Hematopoietic multipotent progenitor cell treated with erythropoietin and hydrocortisone succinate and interleukin-3 and kit ligand, for 17 days (in vitro differentiated cells): Measurements from ENCODE around the gene IL4.

Experiments
- DNase-seq: peaks from one replicate; pipeline ENCODE4 v3.0.0-alpha.2; 2015; ENCODE audit warnings: low spot score

The IL4 gene

DNA sequence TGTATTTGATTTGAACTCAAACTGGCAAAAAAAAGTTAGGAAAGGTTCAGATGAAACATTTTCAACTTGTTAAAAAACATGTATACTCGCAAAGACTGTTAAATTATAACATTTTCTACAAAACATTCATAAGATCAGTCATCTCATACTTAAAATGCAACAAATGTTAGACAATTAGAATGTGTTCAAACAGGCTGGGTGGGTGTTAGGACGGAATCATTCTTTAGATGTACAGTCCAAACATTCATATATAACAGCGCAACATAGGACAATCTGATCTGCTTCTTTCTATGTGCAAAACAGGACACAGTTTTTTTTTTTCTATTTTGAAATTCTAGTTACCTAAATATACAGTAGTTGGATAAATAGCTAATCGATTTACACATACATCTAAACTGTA, 22.2 kb downstream of the IL4 start:
- DNase-seq = no peak

DNA sequence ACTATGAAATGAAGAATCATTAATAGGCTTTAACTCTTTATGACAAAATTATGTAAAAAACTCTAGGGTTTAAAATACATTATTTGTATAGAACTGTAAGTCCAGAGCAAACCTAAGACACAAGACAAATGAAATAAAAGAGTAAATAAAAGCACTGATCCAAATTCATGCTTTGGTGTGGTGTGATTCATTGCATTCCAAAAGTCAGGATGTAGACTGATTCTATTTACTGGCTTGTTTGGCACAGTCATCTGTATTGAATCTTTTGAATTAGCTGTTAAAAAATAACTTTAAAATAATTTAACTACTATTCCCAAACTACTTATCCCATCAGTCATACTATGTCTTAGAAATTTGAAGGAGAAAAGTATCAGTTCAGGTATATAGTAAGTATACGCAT, 31.1 kb downstream of the IL4 start:
- no peak for DNase-seq

DNA sequence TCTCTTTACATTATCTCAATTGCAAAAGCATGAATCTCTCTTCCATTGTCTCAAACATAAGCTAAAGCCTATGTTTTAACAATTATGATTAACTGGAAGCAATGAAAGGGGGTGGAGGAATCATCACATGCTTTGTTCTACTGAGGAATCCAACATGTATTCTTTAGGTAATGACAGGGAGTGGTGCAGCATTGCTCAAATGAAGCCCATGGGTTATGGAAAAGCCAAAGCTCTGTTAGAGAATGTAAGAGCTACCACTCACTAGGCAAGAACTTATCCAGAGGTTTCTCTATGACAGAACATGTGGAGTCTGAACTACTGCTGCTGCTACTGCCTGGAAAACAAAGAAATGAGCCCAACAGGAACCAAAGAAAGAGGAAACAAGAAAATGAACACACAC, 34.9 kb downstream of the IL4 start:
- DNase-seq = no peak

DNA sequence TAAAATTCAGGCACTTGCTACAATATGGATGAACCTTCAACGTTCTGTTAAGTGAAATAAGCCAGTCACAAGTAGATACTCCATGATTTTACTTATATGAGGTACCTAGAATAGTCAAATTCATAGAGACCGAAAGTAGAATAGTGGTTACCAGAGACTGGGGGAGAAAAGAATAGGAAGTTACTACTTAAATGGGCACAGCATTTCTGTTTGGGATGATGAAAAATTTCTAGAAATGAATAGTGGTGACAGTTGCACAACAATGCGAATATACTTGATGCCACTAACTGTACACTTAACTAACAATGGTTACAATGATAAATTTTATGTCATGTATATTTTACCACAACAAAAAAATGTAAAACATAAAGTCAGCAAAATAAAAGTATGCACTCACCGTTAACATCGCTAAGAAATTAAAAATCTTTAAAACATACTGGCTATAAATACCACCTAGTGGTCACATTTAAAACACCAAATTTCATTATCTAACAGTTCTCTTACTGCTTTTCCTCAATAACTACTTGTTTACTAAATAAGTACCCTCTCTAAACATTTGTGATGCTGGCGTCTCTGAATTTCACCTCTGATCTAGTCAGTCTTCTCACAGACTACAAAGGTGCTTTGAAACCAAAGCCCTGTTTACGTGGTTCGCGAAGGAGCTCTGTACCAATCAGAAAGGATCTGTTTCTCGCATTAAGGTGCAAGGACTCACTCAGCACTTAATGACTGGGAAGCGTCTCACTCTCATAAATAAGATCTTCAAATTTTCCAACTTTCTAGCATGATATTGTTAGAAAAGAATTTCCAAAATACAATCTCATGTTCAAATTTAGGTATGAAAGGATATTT, 40.9 kb downstream of the IL4 start:
- peak; percentile 39 for DNase-seq

DNA sequence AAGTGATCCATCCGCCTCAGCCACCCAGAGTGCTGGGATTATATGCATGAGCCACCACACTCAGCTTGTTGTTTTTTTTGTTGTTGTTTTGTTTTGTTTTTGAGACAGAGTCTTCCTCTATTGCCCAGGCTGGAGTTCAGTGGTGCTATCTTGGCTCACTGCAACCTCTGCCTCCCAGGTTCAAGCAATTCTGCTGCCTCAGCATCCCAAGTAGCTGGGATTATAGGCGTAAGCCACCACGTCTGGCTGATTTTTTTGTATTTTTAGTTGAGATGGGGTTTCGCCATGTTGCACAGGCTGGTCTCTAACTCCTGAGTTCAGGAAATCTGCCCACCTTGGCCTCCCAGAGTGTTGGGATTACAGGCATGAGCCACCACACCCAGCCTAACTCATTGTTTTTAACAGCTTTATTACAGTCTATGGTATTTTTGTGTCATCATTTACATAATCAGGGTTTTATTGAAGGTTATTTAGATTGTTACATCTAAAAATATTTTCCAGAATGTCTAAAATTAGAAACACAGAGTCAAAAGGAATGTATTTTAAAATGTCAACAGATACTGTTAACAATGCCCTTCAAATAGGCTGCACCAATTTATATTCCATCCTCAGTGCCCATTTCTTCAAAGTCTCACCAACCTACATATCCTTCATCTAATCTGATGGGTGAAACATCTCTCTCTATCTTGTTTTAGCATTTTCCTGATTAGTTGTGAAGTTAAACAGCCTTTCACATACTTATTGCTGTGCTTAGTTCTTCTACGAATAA, 44.9 kb downstream of the IL4 start:
- DNase-seq = no peak

DNA sequence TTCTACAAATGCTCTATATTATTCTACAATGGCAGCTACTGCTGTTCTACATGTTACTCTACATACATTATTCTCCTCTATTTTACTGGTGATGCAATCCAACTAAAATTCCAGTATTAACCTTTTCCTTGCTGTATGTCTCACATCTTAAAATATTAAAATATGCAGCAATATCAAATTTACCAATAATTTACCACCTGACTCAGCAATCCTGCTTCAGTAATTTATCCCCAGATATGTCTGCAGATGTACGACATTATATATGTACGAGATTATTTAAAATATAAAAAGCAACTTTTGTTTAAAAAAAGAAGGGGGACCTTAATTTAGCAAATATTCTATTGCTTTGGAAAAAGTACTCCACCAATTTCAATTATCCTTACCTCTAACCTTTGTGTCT, 52.0 kb downstream of the IL4 start:
- DNase-seq = no peak

DNA sequence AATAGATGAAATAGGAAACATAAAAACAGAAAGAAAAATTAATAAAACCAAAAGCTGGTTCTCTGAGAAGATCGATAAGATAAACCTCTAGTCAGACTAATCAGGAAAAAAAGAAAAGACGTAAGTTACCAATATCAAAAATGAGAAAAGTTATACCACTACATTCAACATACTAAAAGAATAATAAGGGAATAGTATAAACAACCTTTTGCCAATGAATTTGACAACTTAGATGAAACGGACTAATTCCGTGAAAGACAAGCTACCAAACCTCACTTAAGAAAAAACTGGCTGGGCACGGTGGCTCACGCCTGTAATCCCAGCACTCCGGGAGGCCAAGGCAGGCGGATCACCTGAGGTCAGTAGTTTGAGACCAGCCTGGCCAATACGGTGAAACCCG, 56.1 kb downstream of the IL4 start:
- DNase-seq = no peak
